Testis (tissue), 3 donors: ENCODE data around the gene GPR176. TPM values are rescaled to one million over a fixed set of nuclear protein-coding genes. Genes with fewer than 3 reads are reported as not detected.

ENCODE experiments used
- polyA plus RNA-seq: library from polyadenylated mRNA; stranded (reverse); fragments of 350-450 nt; fragmentation: Illumina TruSeq; extraction: RNeasy Lipid Tissue Mini Kit (QIAGEN cat#74804); gene quantifications from one replicate; pipeline ENCODE4 v1.2.3, GENCODE V29; 2014; ENCODE audit warnings: low read depth, low replicate concordance; ENCODE audit not compliant: insufficient read depth
- small RNA-seq, 2 donors: library from RNA; depleted of rRNA; stranded (forward); fragments of <200 nt; gene quantifications; one replicate each; pipeline ENCODE3, GENCODE V24; 2016
- total RNA-seq, 2 donors: library from RNA; depleted of rRNA; stranded (reverse); fragments of >200 nt; gene quantifications; one replicate each; pipeline ENCODE4 v1.2.3, GENCODE V29; 2016

Gene GPR176
- total and polyA plus RNA-seq, 3 donors from 2014 or later: 22.0 to 34.1 (median 23.1) TPM

Small RNA genes within 50 kb of the gene (small RNA-seq; reads per million reads assigned to genes)
- gene RF00019: 0 reads per million in 2 donors

Other genes with a start within 250 kb of the GPR176 start
- 1 to 10 TPM; 5.8 to 8.2 TPM for gene FSIP1, start 137.4 kb downstream of the GPR176 start, total RNA-seq
- 11.2 TPM for gene FSIP1, start 137.4 kb downstream of the GPR176 start, polyA plus RNA-seq
- gene EIF2AK4, start 13.8 kb upstream of the GPR176 start, total RNA-seq: 10 to 100 TPM; 47.4 to 56.5 TPM
- gene EIF2AK4, start 13.8 kb upstream of the GPR176 start, polyA plus RNA-seq: 22.4 TPM
- 100 to 1,000 TPM; 277 to 410 TPM for gene SRP14, start 118.9 kb upstream of the GPR176 start, total RNA-seq
- gene SRP14, start 118.9 kb upstream of the GPR176 start, polyA plus RNA-seq: 359 TPM
- 1 to 10 TPM; 6.9 to 7.7 TPM for gene BMF, start 188.6 kb upstream of the GPR176 start, total RNA-seq
- 4.9 TPM for gene BMF, start 188.6 kb upstream of the GPR176 start, polyA plus RNA-seq
- 10 to 100 TPM; 38.6 to 66.2 TPM for gene BUB1B, start 240.8 kb upstream of the GPR176 start, total RNA-seq
- gene BUB1B, start 240.8 kb upstream of the GPR176 start, polyA plus RNA-seq: 53.9 TPM